ENCODE measurements around the gene PRR15. TPM values are rescaled to one million over a fixed set of nuclear protein-coding genes. Genes with fewer than 3 reads are reported as not detected.

The PRR15 gene
- total and polyA plus RNA-seq, 2 of the 13 experiments (the other 11 are each of a cell fraction or from before 2014, with no cell fraction given): 2.3 to 7.8 TPM

- TF ChIP-seq GMEB2 (CRISPR knock-in tag; IDR thresholded peaks at IDR 0.05; ENCODE audit: low read depth) (no peak), SRSF4 (IDR thresholded peaks at IDR 0.05; ENCODE audit: low read depth, low read length, poor library complexity, severe bottlenecking) (no peak), ARNT2 (CRISPR knock-in tag; IDR thresholded peaks at IDR 0.05; ENCODE audit: low read depth) (no peak), ZKSCAN5 (CRISPR knock-in tag; IDR thresholded peaks at IDR 0.05) (no peak), ZNF567 (CRISPR knock-in tag; IDR thresholded peaks at IDR 0.05; ENCODE audit: borderline replicate concordance) (no peak), ATF3 (CRISPR knock-in tag; IDR thresholded peaks at IDR 0.05) (no peak), RAD51 (IDR thresholded peaks at IDR 0.05; ENCODE audit: borderline replicate concordance) (no peak), JUN (CRISPR knock-in tag; IDR thresholded peaks at IDR 0.05) (no peak), ZNF326 (CRISPR knock-in tag; IDR thresholded peaks at IDR 0.05; ENCODE audit: borderline replicate concordance) (no peak)
Observed at GRCh38 chr7:29552392-29552791, 11.2 kb upstream of the PRR15 start (continued).

GRCh38 chr7:29555061-29555460, 8.6 kb upstream of the PRR15 start:
- intact Hi-C loops (cut with micrococcal nuclease; ENCODE audit: unreplicated experiment): no loop called here
- no peak for TF ChIP-seq ZNF24 (IDR thresholded peaks at IDR 0.05)
- TF ChIP-seq ZNF30 (CRISPR knock-in tag; IDR thresholded peaks at IDR 0.05): no peak
- TF ChIP-seq ZNF841 (CRISPR knock-in tag; IDR thresholded peaks at IDR 0.05; ENCODE audit: borderline replicate concordance): no peak
- CTCF ChIA-PET (ENCODE audit: low intra/inter-chr PET ratio, low total read pairs): no interaction called here
- FAIRE-seq (no peak), DNase-seq (ENCODE audit: low spot score) (no peak), ATAC-seq (no peak)
- BruUV-seq (replicated peaks): no TSS peak
- Histone ChIP-seq H2AFZ (ENCODE audit: low read length) (no peak overlapping the region), H3K79me2 (ENCODE audit: insufficient read depth, low read length) (no peaks in the 10 kb centered on the region), H3K4me1 (ENCODE audit: insufficient read depth, low read length) (no peaks in the 10 kb centered on the region), H3K4me3 (replicated peaks in 1 of 3; ENCODE audit: insufficient read depth in 1 of 3, low read depth in 2 of 3, low read length in 3 of 3) (no peak overlapping the region), H3K9me3 (ENCODE audit: low read length) (no peaks in the 10 kb centered on the region), H3K4me2 (ENCODE audit: low read depth, low read length) (no peak overlapping the region), H3K27me3 (ENCODE audit: control insufficient read depth in 1 of 2, insufficient read depth in 2 of 2, low read length in 2 of 2) (no peaks in the 10 kb centered on the region), H3K36me3 (replicated peaks in 1 of 2; ENCODE audit: control insufficient read depth in 1 of 2, insufficient read depth in 2 of 2, low read length in 2 of 2) (peaks cover 0 to 4% of the 10 kb centered on the region in 2 experiments; a peak in 2 of 5 replicates), H3K27ac (ENCODE audit: extremely low read length, insufficient read depth, low read length) (no peak overlapping the region), H3K9ac (ENCODE audit: insufficient read depth, low read depth, low read length) (no peak overlapping the region), H4K20me1 (ENCODE audit: insufficient read depth, low read length) (no peaks in the 10 kb centered on the region)
- in situ Hi-C loops (cut with HindIII; ENCODE audit: extremely low pct_ligation_motif_present, low pct_unique_long_range_greater_than_20kb): no loop called here
- POLR2A ChIA-PET: interaction anchor here (1.2 kb wide), 1 partner anchor 8 kb away, joined by 3 read pairs; no protein-coding TSS in a partner anchor
- 100% methylated on average over 3 of the region's 3 CpGs for WGBS (ENCODE audit: low lambda C conversion rate)
